Endodermal cell (in vitro differentiated cells): ENCODE results near the gene SPATA12. TPM values are rescaled to one million over a fixed set of nuclear protein-coding genes. Genes with fewer than 3 reads are reported as not detected.
A peak's percentile ranks its signal among the peaks of the same experiment; 100 is the strongest.

Experiments used
- DNase-seq: peaks from one replicate; pipeline ENCODE4 v3.0.0-alpha.2; 2017
- H3K27ac ChIP-seq: 2 replicates; pipeline ENCODE4 v1.5.1; 2013; ENCODE audit warnings: mild to moderate bottlenecking, low read depth, low read length, moderate library complexity
- H3K27me3 ChIP-seq: 2 replicates; pipeline ENCODE4 v1.6.1; 2013; ENCODE audit warnings: mild to moderate bottlenecking, low read length, moderate library complexity; ENCODE audit not compliant: insufficient read depth, control insufficient read depth, poor library complexity, severe bottlenecking
- H3K36me3 ChIP-seq: 2 replicates; pipeline ENCODE4 v1.7.0; 2013; ENCODE audit warnings: mild to moderate bottlenecking, low read length, moderate library complexity; ENCODE audit not compliant: control insufficient read depth, insufficient read depth
- H3K4me1 ChIP-seq: one replicate; pipeline ENCODE4 v1.7.0; 2013; ENCODE audit warnings: low read length; ENCODE audit not compliant: control insufficient read depth, insufficient read depth
- H3K4me3 ChIP-seq: 2 replicates; pipeline ENCODE4 v1.5.1; 2013; ENCODE audit warnings: mild to moderate bottlenecking, low read length, moderate library complexity
- H3K9ac ChIP-seq: 2 replicates; pipeline ENCODE4 v1.6.1; 2013; ENCODE audit warnings: mild to moderate bottlenecking, low read length, moderate library complexity; ENCODE audit not compliant: poor library complexity, severe bottlenecking; ENCODE audit errors: extremely low read depth
- H3K9me3 ChIP-seq: 2 replicates; pipeline ENCODE4 v1.6.1; 2013; ENCODE audit warnings: mild to moderate bottlenecking, low read length, moderate library complexity; ENCODE audit not compliant: control insufficient read depth
- H3K27ac Mint-ChIP-seq: 2 replicates; pipeline ENCODE4 v1.8.0; 2020; ENCODE audit warnings: mixed read lengths
- H3K27me3 Mint-ChIP-seq: 2 replicates; pipeline ENCODE4 v1.8.0; 2021; ENCODE audit warnings: mild to moderate bottlenecking, mixed read lengths; ENCODE audit not compliant: insufficient read depth
- H3K36me3 Mint-ChIP-seq: 2 replicates; pipeline ENCODE4 v1.8.0; 2020; ENCODE audit warnings: low read depth, mixed read lengths
- H3K4me1 Mint-ChIP-seq: 2 replicates; pipeline ENCODE4 v1.8.0; 2020; ENCODE audit warnings: mixed read lengths
- H3K4me3 Mint-ChIP-seq: 2 replicates; pipeline ENCODE4 v1.8.0; 2020; ENCODE audit warnings: mild to moderate bottlenecking, moderate library complexity, mixed read lengths
- H3K9me3 Mint-ChIP-seq: 2 replicates; pipeline ENCODE4 v1.8.0; 2020; ENCODE audit warnings: mild to moderate bottlenecking, mixed read lengths
- CTCF ChIP-seq: fragments of 200-600 bp; sonication (generic); conservative IDR thresholded peaks from 2 replicates; pipeline ENCODE4 v1.5.0; 2021; ENCODE audit warnings: antibody characterized with exemption, mild to moderate bottlenecking
- WGBS, 2 experiments: methylation state at CpG; one replicate each; pipeline versions ENCODE4 v1.1.5 to v1.1.7; 2013; ENCODE audit warnings: missing lambda C conversion rate in 2 of 2, mixed read lengths in 1 of 2; ENCODE audit not compliant: insufficient coverage in 1 of 2, insufficient read length in 1 of 2; 5-methylcytosine and 5-hydroxymethylcytosine counted together
- total RNA-seq, 2 donors: library from RNA; stranded (reverse); fragmentation: NEBNext Ultra II Directional in 1 of 2; extraction: Animal tissue kit (Norgen Biotek cat#: 25700) in 1 of 2; gene quantifications; 2 replicates in 1 of 2; 3 replicates in 1 of 2; pipeline ENCODE4 v1.2.1, GENCODE V29; 2021

Gene SPATA12
- total RNA-seq, 2 donors from 2014 or later: not detected

- no peak for TF ChIP-seq CTCF
- WGBS, 2 experiments: 93 to 94% methylated on average over 2 to 3 of the region's 3 CpGs
- H3K4me1 Mint-ChIP-seq: peaks cover 18% of the 10 kb centered on the region
- H3K9me3 Mint-ChIP-seq: peaks cover 3% of the 10 kb centered on the region
- no peak for DNase-seq
- H3K27ac Mint-ChIP-seq: no peak overlapping the region
- H3K36me3 Mint-ChIP-seq: peaks cover 7% of the 10 kb centered on the region
- H3K4me3 Mint-ChIP-seq: no peak overlapping the region
- H3K9me3 ChIP-seq: peaks cover 2% of the 10 kb centered on the region
- H3K27me3 ChIP-seq: peaks cover 12% of the 10 kb centered on the region
- H3K27me3 Mint-ChIP-seq: peaks cover 20% of the 10 kb centered on the region
- H3K4me3 ChIP-seq: no peak overlapping the region
- no peak overlapping the region for H3K27ac ChIP-seq
- H3K9ac ChIP-seq: no peak overlapping the region
- H3K36me3 ChIP-seq: no peaks in the 10 kb centered on the region
- peaks cover 6% of the 10 kb centered on the region for H3K4me1 ChIP-seq
These were observed 16.0 kb downstream of the SPATA12 start for GRCh38 chr3:57076422-57076951.

- no peak for TF ChIP-seq CTCF
- peaks cover 6% of the 10 kb centered on the region for H3K4me1 ChIP-seq
- WGBS, 2 experiments: 68 to 77% methylated on average over 9 of the region's 9 CpGs
- H3K9ac ChIP-seq: peak overlapping the region; percentile 69
- peaks cover 18% of the 10 kb centered on the region for H3K4me1 Mint-ChIP-seq
- peak overlapping the region; percentile 67 for H3K4me3 Mint-ChIP-seq
- peaks cover 12% of the 10 kb centered on the region for H3K27me3 ChIP-seq
- peaks cover 2% of the 10 kb centered on the region for H3K36me3 Mint-ChIP-seq
- H3K27ac Mint-ChIP-seq: no peak overlapping the region
- H3K27ac ChIP-seq: no peak overlapping the region
- peaks cover 20% of the 10 kb centered on the region for H3K27me3 Mint-ChIP-seq
- no peaks in the 10 kb centered on the region for H3K9me3 ChIP-seq
- H3K9me3 Mint-ChIP-seq: no peaks in the 10 kb centered on the region
- H3K36me3 ChIP-seq: no peaks in the 10 kb centered on the region
- DNase-seq: no peak
- peak overlapping the region; percentile 86 for H3K4me3 ChIP-seq
These were observed 17.3 kb downstream of the SPATA12 start for GRCh38 chr3:57077630-57078343.

- H3K36me3 ChIP-seq: no peaks in the 10 kb centered on the region
- H3K9ac ChIP-seq: peak overlapping the region; percentile 69
- no peaks in the 10 kb centered on the region for H3K9me3 ChIP-seq
- H3K27me3 Mint-ChIP-seq: peaks cover 20% of the 10 kb centered on the region
- peaks cover 5% of the 10 kb centered on the region for H3K36me3 Mint-ChIP-seq
- peaks cover 18% of the 10 kb centered on the region for H3K4me1 Mint-ChIP-seq
- peaks cover 6% of the 10 kb centered on the region for H3K4me1 ChIP-seq
- DNase-seq: peak; percentile 79
- H3K9me3 Mint-ChIP-seq: no peaks in the 10 kb centered on the region
- 15 to 30% methylated on average over 10 to 15 of the region's 15 CpGs for WGBS, 2 experiments
- H3K4me3 ChIP-seq: peak overlapping the region; percentile 86
- no peak overlapping the region for H3K27ac ChIP-seq
- peak overlapping the region; percentile 45 for H3K27ac Mint-ChIP-seq
- H3K27me3 ChIP-seq: peaks cover 12% of the 10 kb centered on the region
- peak overlapping the region; percentile 67 for H3K4me3 Mint-ChIP-seq
- no peak for TF ChIP-seq CTCF
These were observed 17.8 kb downstream of the SPATA12 start for GRCh38 chr3:57078344-57078634.
